Spleen (tissue), 7 donors: Measurements from ENCODE around the gene CCL1.

ENCODE experiments used
- POLR2A ChIP-seq, 3 donors: fragments of 450-650 bp; IDR thresholded peaks; one replicate each; pipeline ENCODE4 v1.5.1; 2017; ENCODE audit warnings: antibody characterized with exemption in 3 of 3, mild to moderate bottlenecking in 1 of 3
- POLR2AphosphoS5 ChIP-seq, 3 donors: sonication (generic); formaldehyde crosslinking; IDR thresholded peaks; one replicate each; pipeline ENCODE4 v1.5.1; 2017; ENCODE audit warnings: antibody characterized with exemption in 3 of 3
- TF ChIP-seq, protein P1 (sequence below), 11 experiments: fragments of 200-600 bp in 7 of 11; fragments of 450-650 bp in 4 of 11; sonication (generic) in 4 of 11; IDR thresholded peaks in 8 of 11; conservative IDR thresholded peaks in 3 of 11; 1 replicate in 7 of 11; 2 replicates in 4 of 11; pipeline versions ENCODE4 v1.4.0 to v1.8.0; 2016 to 2021; ENCODE audit warnings: antibody characterized with exemption in 11 of 11, inconsistent platforms in 4 of 11, mild to moderate bottlenecking in 1 of 11
- donor health status: DM: no; HTN: no; CAD: no; lungs with moderate emphysema.
- donor health status: DM: no; HTN: no; CAD: no.
- donor health status: DM: no; HTN: no; CAD: no.

DNA sequence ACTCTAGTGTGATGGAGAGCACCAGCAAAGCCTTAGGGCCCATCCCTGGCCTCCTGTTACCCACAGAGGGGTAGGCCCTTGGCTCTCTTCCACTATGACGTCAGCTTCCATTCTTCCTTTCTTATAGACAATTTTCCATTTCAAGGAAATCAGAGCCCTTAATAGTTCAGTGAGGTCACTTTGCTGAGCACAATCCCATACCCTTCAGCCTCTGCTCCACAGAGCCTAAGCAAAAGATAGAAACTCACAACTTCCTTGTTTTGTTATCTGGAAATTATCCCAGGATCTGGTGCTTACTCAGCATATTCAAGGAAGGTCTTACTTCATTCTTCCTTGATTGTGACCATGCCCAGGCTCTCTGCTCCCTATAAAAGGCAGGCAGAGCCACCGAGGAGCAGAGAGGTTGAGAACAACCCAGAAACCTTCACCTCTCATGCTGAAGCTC, 44.0 kb downstream of the CCL1 start, which contains the start of gene CCL8:
- TF ChIP-seq, protein P1, sequence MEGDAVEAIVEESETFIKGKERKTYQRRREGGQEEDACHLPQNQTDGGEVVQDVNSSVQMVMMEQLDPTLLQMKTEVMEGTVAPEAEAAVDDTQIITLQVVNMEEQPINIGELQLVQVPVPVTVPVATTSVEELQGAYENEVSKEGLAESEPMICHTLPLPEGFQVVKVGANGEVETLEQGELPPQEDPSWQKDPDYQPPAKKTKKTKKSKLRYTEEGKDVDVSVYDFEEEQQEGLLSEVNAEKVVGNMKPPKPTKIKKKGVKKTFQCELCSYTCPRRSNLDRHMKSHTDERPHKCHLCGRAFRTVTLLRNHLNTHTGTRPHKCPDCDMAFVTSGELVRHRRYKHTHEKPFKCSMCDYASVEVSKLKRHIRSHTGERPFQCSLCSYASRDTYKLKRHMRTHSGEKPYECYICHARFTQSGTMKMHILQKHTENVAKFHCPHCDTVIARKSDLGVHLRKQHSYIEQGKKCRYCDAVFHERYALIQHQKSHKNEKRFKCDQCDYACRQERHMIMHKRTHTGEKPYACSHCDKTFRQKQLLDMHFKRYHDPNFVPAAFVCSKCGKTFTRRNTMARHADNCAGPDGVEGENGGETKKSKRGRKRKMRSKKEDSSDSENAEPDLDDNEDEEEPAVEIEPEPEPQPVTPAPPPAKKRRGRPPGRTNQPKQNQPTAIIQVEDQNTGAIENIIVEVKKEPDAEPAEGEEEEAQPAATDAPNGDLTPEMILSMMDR (IDR thresholded peaks at IDR 0.05 in 8 of 11, conservative IDR thresholded peaks at IDR 0.05 in 3 of 11) = no peak
- no peak for TF ChIP-seq POLR2A (IDR thresholded peaks at IDR 0.05)
- TF ChIP-seq POLR2AphosphoS5 (IDR thresholded peaks at IDR 0.05) = no peak
